NCI-H2227 (cell line): Measurements from ENCODE around the gene LY86.

ENCODE experiments used
- DNase-seq: peaks from one replicate; lab custom pipeline; 2025; ENCODE audit not compliant: unreplicated experiment; lab: John Stamatoyannopoulos, UW

Gene LY86

GRCh38 chr6:6678185-6678671, 89.7 kb downstream of the LY86 start:
- DNase-seq = peak; percentile 44

- DNase-seq = no peak
Measured at GRCh38 chr6:6678811-6679210, 90.3 kb downstream of the LY86 start.

- DNase-seq = no peak
Measured at GRCh38 chr6:6679633-6680032, 91.1 kb downstream of the LY86 start.

DNA sequence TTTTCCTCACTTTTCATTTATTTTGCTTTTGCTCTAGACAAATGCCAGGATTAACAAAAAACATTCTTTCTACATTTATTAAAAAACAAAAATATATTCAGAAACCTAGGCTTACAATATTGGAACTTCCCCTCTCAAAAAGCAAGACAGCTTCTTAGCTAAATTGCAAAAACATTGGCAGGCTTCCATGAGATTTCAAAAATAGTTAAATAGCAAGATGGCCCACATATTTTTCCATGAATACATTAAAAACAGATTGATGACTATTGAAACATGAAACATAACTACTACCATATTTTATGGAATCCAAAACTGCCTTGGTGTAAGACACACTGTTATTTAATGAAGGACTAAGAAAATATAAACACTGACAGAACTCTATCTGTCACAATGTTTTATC, 92.0 kb downstream of the LY86 start:
- DNase-seq = no peak

DNA sequence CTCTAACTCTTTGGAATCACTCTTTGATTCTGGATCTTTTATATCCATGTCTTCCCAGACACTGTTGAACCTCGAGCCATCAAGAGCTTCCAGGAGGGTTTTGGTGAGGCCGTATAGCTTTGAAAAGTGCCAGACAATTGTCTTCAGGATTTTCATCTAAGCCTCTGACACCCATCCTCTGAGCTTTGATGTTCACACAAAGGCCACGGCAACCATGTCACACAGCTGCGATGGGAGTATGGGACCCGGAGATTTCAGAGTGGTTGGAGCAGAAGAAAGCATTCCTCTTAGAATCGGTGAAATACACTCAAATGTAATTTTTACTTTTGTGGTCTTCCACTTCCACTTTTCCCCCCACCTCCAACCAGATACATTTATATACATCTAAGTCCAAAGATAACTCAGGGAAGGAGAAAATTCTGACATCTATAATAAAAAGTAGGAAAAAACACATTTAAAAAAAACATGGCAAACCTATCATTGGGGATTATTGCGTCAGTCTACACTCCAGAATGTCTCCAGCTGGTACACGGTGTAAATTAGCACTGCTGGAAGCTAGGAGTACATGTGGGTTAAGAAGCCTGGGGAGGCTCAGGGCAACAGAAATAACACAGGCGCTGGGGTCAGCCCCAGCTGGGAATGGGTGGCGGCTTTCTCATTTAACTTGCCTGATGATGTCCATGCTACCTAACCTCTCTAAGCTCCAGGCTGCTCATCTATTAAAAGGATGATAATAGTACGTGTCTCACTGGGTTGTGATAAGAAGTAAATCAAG, 92.7 kb downstream of the LY86 start:
- no peak for DNase-seq

DNA sequence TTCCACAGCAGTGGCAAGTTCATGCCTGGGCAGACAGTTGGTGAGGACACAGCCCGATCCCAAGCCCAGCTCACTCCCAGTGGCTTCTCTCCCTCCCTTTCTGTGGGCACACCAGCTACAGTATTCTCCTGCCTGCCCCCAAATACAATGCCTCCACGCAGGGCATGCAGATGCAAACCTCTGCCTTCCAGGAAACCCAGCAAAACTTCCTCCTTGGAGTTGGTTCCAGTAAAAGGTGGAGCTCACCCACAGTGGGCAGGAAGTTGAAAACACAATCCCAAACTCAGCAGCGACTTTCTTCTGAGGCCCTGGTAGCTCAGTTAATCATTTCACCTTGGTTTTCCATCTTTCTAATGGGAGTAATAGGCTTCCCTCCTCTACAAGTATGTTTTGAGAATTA, 93.7 kb downstream of the LY86 start:
- no peak for DNase-seq

GRCh38 chr6:6683969-6684833, 95.7 kb downstream of the LY86 start:
- no peak for DNase-seq

GRCh38 chr6:6685249-6686040, 96.9 kb downstream of the LY86 start:
- no peak for DNase-seq

DNA sequence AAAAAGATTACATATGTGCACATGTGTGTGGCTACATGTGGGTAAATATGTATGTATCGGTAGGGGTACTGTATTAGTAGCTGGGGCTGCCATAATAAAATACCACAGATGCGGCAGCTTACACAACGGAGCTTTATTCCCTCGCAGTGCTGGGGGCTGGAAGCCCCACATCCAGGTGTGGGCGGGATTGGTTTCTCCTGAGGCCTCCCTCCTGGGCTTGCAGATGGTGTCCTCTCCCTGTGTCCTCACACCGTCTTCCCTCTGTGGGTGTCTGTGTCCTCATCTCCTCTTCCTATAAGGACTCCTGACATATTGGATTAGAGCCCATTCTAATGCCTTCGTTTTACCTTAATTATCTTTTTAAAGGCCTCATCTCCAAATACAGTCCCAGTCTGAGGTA, 97.7 kb downstream of the LY86 start:
- DNase-seq = no peak

- DNase-seq = peak; percentile 95
Measured at GRCh38 chr6:6686748-6687601, 98.5 kb downstream of the LY86 start.

DNA sequence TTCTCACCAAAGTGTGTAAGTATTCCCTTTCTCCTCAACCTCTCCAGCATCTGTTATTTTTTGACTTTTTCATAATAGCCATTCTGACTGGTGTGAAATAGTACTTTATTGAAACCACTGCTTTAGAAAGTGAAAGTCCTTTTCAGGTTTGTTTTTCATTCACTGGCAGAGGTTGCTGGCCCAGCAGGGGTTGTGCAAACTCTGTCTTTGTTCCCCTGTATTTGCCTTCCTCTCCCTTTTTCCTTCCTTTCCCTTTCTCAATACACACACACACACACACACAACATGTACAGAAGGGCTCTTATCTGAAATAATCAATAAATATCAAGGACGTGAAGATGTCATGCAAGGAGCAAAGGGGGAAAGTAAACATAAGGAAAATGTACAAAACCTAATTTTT, 99.8 kb downstream of the LY86 start:
- DNase-seq = no peak

DNA sequence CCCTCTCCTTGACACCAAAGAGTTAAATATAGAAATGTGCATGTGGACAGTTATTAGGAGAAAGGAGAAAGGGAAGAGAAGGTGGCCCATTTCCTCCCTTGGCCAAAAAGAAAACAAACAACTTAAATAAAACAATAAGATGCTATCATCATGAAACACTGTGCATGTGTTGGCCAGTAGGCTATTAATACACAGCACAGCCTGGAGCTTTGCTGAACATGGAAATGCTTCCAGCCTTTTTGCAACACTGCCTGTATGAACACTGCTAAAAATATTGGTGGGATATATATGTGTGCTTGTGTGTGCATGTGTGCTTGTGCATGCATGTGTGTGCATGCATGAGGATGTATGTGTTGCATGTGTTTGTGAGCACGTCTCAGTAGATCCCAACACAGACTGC, 100.4 kb downstream of the LY86 start:
- DNase-seq = no peak

- no peak for DNase-seq
Measured at GRCh38 chr6:6689400-6690143, 101.1 kb downstream of the LY86 start.

DNA sequence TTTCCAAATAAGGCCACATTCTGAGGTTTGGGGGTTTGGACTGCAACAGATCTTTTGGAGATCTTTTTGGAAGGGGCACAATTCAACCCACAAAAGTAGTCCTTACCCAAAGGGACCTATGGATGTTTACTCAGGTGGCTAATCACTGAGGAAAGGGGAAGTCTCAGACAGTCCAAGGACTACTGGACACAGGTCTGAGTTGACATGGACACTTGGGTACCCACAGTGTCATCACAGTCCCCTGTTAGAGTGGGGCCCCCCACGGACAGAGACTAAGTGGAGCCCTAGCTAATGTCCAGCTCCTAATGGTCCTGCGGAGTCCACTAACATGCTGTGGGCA, 101.6 kb downstream of the LY86 start:
- no peak for DNase-seq

- DNase-seq = no peak
Measured at GRCh38 chr6:6694368-6694780, 105.9 kb downstream of the LY86 start.

DNA sequence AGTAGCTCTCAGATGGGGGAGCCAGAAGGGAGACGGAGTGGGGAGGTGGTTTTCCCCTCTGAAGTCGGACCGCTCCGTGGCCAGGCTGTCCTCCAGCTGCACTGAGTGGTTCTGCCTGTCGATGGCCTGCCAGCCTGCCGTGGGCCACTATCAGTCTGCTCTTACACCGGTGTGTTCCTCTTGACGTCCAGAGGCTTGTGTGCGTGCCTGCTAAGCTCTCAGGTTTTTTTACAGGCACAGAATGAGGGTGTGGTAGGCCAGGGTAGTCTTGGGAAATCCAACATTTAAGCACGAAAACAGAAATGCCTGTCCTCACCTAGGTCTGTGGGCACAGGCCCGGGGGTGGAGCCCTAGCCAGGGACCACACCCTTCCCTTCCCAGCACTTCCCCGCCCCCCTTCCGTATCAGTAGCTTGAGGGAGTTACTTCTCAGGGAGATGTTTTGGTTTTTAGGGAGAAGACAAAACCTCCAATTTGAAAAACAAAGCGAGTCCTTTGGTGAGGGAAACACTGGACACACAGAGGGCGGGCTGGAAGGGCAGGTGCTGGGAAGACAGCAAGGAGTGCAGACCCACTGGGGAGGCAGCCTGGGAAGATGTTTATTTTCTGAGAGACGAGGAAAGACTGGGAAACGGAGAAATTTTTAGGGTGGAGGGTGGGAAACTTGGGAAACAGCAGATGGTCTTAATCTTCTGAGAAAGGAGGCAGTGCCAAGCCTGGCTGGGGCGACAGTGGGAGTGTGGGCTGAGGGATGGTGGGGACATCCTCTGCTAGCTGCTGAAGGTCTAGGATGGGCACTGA, 106.5 kb downstream of the LY86 start:
- DNase-seq = no peak

GRCh38 chr6:6695625-6696276, 107.2 kb downstream of the LY86 start:
- no peak for DNase-seq

GRCh38 chr6:6696867-6697531, 108.5 kb downstream of the LY86 start:
- DNase-seq = peak; percentile 73
